Mesendoderm (in vitro differentiated cells): ENCODE data around the gene IGFL4.

ENCODE experiments used
- DNase-seq: peaks from one replicate; pipeline ENCODE4 v3.0.0; 2013
- H2AK5ac ChIP-seq: 2 replicates; pipeline ENCODE4 v1.6.1; 2013; ENCODE audit warnings: low read length, inconsistent platforms
- H2BK120ac ChIP-seq: 2 replicates; pipeline ENCODE4 v1.6.1; 2013; ENCODE audit warnings: low read depth, mild to moderate bottlenecking, low read length, moderate library complexity, mixed read lengths
- H2BK15ac ChIP-seq: replicated peaks from 2 replicates; pipeline ENCODE4 v1.6.1; 2013; ENCODE audit warnings: low read depth, mild to moderate bottlenecking, moderate library complexity
- H2BK5ac ChIP-seq: 2 replicates; pipeline ENCODE4 v1.6.1; 2013; ENCODE audit warnings: low read length, inconsistent platforms
- H3K18ac ChIP-seq: 2 replicates; pipeline ENCODE4 v1.6.1; 2013; ENCODE audit warnings: mild to moderate bottlenecking, low read length, mixed read lengths
- H3K23ac ChIP-seq: one replicate; pipeline ENCODE4 v1.6.1; 2013; ENCODE audit warnings: low read length
- H3K27ac ChIP-seq: 2 replicates; pipeline ENCODE4 v1.5.1; 2013; ENCODE audit warnings: low read depth, mild to moderate bottlenecking, inconsistent platforms, low read length, moderate library complexity
- H3K27me3 ChIP-seq: 2 replicates; pipeline ENCODE4 v1.6.1; 2013; ENCODE audit warnings: low read length, control low read depth, mild to moderate bottlenecking, inconsistent platforms; ENCODE audit not compliant: insufficient read depth, poor library complexity
- H3K36me3 ChIP-seq: 2 replicates; pipeline ENCODE4 v1.6.1; 2013; ENCODE audit warnings: low read length, inconsistent platforms; ENCODE audit not compliant: control insufficient read depth, insufficient read depth
- H3K4ac ChIP-seq: one replicate; pipeline ENCODE4 v1.6.1; 2013; ENCODE audit warnings: low read depth, mild to moderate bottlenecking, low read length, moderate library complexity
- H3K4me1 ChIP-seq: 2 replicates; pipeline ENCODE4 v1.6.1; 2013; ENCODE audit warnings: low read depth, low read length, inconsistent platforms; ENCODE audit not compliant: control insufficient read depth
- H3K4me2 ChIP-seq: 2 replicates; pipeline ENCODE4 v1.6.1; 2013; ENCODE audit warnings: low read length
- H3K4me3 ChIP-seq: 2 replicates; pipeline ENCODE4 v1.5.1; 2013; ENCODE audit warnings: mild to moderate bottlenecking, low read length
- H3K56ac ChIP-seq: one replicate; pipeline ENCODE4 v1.6.1; 2013; ENCODE audit warnings: low read length
- H3K79me1 ChIP-seq: 2 replicates; pipeline ENCODE4 v1.6.1; 2013; ENCODE audit warnings: low read length, inconsistent platforms
- H3K79me2 ChIP-seq: 2 replicates; pipeline ENCODE4 v1.6.1; 2013; ENCODE audit warnings: mild to moderate bottlenecking, low read length; ENCODE audit not compliant: control insufficient read depth, insufficient read depth
- H3K9ac ChIP-seq: 2 replicates; pipeline ENCODE4 v1.6.1; 2013; ENCODE audit warnings: low read length, inconsistent platforms
- H4K5ac ChIP-seq: one replicate; pipeline ENCODE4 v1.6.1; 2013; ENCODE audit warnings: low read length
- H4K8ac ChIP-seq: one replicate; pipeline ENCODE4 v1.6.1; 2013; ENCODE audit warnings: low read depth, mild to moderate bottlenecking, control low read depth, low read length, moderate library complexity
- WGBS: extraction: QIAGEN DNeasy Blood & Tissue Kit; methylation state at CpG from one replicate; pipeline ENCODE4 v1.1.7; 2013; ENCODE audit warnings: low lambda C conversion rate, missing lambda C conversion rate; ENCODE audit not compliant: insufficient coverage; ENCODE audit errors: extremely low coverage; 5-methylcytosine and 5-hydroxymethylcytosine counted together

IGFL4 gene

GRCh38 chr19:46031781-46032596 is 8.8 kb downstream of the IGFL4 start:
- Histone ChIP-seq H3K4ac (no peak overlapping the region), H2AK5ac (no peak overlapping the region), H3K27me3 (no peaks in the 10 kb centered on the region), H3K36me3 (no peaks in the 10 kb centered on the region), H3K4me1 (no peaks in the 10 kb centered on the region), H4K5ac (no peak overlapping the region), H3K56ac (no peak overlapping the region), H3K27ac (no peak overlapping the region), H2BK5ac (no peak overlapping the region), H3K4me2 (no peak overlapping the region), H4K8ac (no peak overlapping the region), H2BK15ac (no peak overlapping the region), H3K4me3 (no peak overlapping the region), H3K23ac (no peak overlapping the region), H2BK120ac (no peak overlapping the region), H3K79me1 (no peaks in the 10 kb centered on the region), H3K79me2 (no peaks in the 10 kb centered on the region), H3K9ac (no peak overlapping the region), H3K18ac (no peak overlapping the region)
- WGBS: no CpG with 5 or more reads among the region's 5 CpGs
- no peak for DNase-seq

DNA sequence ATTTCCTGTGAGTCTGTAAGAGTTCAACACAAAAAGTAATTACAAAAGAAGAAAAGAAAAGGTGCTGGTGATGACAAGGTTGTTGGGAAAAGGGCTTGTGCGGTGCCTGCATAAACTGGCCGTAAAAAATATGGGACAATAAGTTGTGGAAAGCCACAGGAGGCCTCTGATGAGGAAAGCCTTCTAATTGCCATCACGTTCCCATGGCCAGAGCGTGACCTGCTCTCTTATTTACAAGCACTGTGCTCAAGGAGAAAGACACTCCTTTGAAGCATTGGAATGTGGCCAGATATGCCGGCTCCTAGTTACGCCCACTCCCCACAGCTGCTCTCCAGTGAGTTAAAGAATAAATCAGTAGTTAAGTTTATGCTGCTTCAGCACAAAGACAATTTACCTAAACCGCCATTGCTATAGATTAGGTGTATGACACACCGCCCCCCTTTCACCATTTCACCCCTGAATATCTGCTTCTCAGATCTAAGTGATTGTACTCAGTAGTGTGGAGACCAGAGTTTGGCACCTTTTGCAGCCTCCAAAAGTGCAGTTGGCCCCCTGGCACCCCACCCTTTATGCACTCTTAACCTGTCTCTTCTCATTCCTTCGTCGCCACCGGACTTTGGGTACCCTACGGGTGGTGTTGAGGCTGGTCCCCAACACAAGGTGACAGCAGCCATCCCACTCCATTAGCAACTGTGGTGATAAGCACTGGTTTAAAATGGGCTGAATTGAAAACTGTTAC is 9.8 kb downstream of the IGFL4 start:
- Histone ChIP-seq H3K4ac (no peak overlapping the region), H4K5ac (no peak overlapping the region), H3K4me1 (no peaks in the 10 kb centered on the region), H3K4me3 (no peak overlapping the region), H2AK5ac (no peak overlapping the region), H2BK5ac (no peak overlapping the region), H3K18ac (no peak overlapping the region), H4K8ac (no peak overlapping the region), H2BK15ac (no peak overlapping the region), H3K56ac (no peak overlapping the region), H3K4me2 (no peak overlapping the region), H3K27me3 (no peaks in the 10 kb centered on the region), H3K27ac (no peak overlapping the region), H3K79me1 (no peaks in the 10 kb centered on the region), H2BK120ac (no peak overlapping the region), H3K9ac (no peak overlapping the region), H3K36me3 (no peaks in the 10 kb centered on the region), H3K79me2 (no peaks in the 10 kb centered on the region), H3K23ac (no peak overlapping the region)
- no CpG with 5 or more reads among the region's 12 CpGs for WGBS
- DNase-seq: no peak

DNA sequence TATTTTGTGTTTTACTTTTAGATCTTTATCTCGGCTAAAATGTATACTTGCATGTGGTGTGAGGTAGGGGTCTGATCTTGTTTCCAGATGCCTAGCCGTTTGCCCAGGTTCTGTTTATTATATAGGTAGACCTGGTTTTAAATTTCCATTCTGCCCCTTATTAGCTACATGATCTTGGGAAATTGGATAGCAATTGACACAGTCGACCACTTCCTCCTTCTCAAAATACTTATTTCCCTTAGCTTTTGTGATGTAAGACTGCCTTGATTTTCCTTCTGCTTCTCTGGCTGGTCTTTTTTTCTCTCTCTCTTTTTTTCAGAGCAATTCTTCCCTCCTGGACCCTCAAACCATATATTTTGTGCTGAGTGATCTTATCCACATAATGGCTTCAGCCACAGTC is 15.0 kb downstream of the IGFL4 start:
- Histone ChIP-seq H3K4me2 (no peak overlapping the region), H3K79me2 (no peaks in the 10 kb centered on the region), H3K56ac (no peak overlapping the region), H3K23ac (no peak overlapping the region), H3K79me1 (no peaks in the 10 kb centered on the region), H3K27ac (no peak overlapping the region), H2BK5ac (no peak overlapping the region), H3K9ac (no peak overlapping the region), H3K4me3 (no peak overlapping the region), H3K27me3 (no peaks in the 10 kb centered on the region), H2BK120ac (no peak overlapping the region), H3K36me3 (no peaks in the 10 kb centered on the region), H2AK5ac (no peak overlapping the region), H4K5ac (no peak overlapping the region), H3K18ac (no peak overlapping the region), H3K4me1 (no peaks in the 10 kb centered on the region), H4K8ac (no peak overlapping the region), H2BK15ac (no peak overlapping the region), H3K4ac (no peak overlapping the region)
- WGBS: no CpG with 5 or more reads among the region's 3 CpGs
- no peak for DNase-seq

- H4K5ac ChIP-seq: no peak overlapping the region
- H3K4me2 ChIP-seq: no peak overlapping the region
- H2BK120ac ChIP-seq: no peak overlapping the region
- no peaks in the 10 kb centered on the region for H3K27me3 ChIP-seq
- H3K4ac ChIP-seq: no peak overlapping the region
- H3K79me2 ChIP-seq: no peaks in the 10 kb centered on the region
- DNase-seq: no peak
- no CpG with 5 or more reads among the region's 11 CpGs for WGBS
- no peak overlapping the region for H3K9ac ChIP-seq
- H3K27ac ChIP-seq: no peak overlapping the region
- H3K56ac ChIP-seq: no peak overlapping the region
- H3K23ac ChIP-seq: no peak overlapping the region
- no peaks in the 10 kb centered on the region for H3K4me1 ChIP-seq
- no peaks in the 10 kb centered on the region for H3K36me3 ChIP-seq
- no peaks in the 10 kb centered on the region for H3K79me1 ChIP-seq
- no peak overlapping the region for H3K18ac ChIP-seq
- H2AK5ac ChIP-seq: no peak overlapping the region
- no peak overlapping the region for H2BK15ac ChIP-seq
- H4K8ac ChIP-seq: no peak overlapping the region
- no peak overlapping the region for H2BK5ac ChIP-seq
- no peak overlapping the region for H3K4me3 ChIP-seq
Observed at GRCh38 chr19:46023311-46023779, 17.5 kb downstream of the IGFL4 start.

DNA sequence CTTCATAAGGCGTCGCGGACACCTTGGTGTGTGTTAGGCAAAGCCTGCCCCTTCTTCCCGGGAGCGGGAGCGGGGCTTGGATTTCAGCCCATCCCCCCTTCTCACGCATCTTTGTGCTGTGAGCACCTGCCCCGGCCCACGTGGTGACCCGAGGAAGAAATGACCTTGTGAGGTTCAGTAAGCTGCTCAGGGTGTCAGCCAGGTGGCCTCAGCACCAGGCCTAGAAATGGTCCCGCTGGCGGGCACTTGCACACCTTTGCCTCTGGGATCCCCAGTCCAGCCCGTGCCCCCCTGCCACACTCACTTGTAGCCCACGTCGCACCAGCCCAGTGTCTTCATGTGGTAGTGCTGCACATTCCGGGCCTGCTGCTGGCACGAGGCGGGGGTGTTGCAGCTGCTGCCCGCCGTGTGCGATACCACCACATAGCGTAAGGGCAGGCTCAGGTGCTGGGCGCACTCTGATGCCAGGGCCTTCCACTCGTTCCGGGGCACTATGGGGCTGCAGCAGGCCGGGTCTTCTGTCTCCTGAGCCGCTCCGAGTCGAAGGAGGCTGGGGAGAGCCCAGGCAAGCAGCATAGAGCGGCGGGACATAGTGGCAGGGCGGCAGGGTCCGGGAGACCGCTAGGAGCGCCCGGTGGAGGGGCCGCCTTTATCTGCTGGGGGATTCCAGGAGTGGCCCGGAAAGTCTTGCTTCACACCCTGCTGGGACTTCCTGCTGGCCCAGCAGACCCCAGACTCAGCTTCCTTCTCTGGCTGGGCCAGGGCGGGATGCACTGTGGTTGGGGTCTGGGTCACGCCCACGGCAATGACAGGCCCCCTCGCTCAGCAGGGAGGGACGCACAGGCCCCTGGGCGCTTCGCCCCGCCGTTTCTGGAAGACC is 18.1 kb downstream of the IGFL4 start, which contains the start of gene PGLYRP1:
PGLYRP1 (minus strand) TSS at position 623 of the 880 bp plus-strand sequence; CDS start at position 591, 32 bp downstream.
- H2AK5ac ChIP-seq: no peak within 1 kb of the TSS
- DNase-seq: no peak
- no CpG with 5 or more reads among the region's 47 CpGs for WGBS

More for the DNA sequence above, 18.1 kb downstream of the IGFL4 start, which contains the start of gene PGLYRP1:
- Histone ChIP-seq H3K27me3 (no peaks in the 10 kb centered on the region), H4K8ac (no peak within 1 kb of the TSS), H3K18ac (no peak within 1 kb of the TSS), H2BK15ac (no peak within 1 kb of the TSS), H3K4me1 (no peaks in the 10 kb centered on the region), H3K23ac (no peak within 1 kb of the TSS), H3K4me3 (no peak within 1 kb of the TSS), H3K56ac (no peak within 1 kb of the TSS), H3K4ac (no peak within 1 kb of the TSS), H3K4me2 (no peak within 1 kb of the TSS), H4K5ac (no peak within 1 kb of the TSS), H2BK120ac (no peak within 1 kb of the TSS), H3K27ac (no peak within 1 kb of the TSS), H3K36me3 (no peaks in the 10 kb centered on the region), H3K9ac (no peak within 1 kb of the TSS), H2BK5ac (no peak within 1 kb of the TSS), H3K79me2 (no peaks in the 10 kb centered on the region), H3K79me1 (no peaks in the 10 kb centered on the region)
